ENCODE results near the gene RUSF1. TPM values are rescaled to one million over a fixed set of nuclear protein-coding genes. Genes with fewer than 3 reads are reported as not detected.
"Not testable (repeated sequence)": the region's sequence is repeated elsewhere in the genome, so short reads cannot be mapped to it uniquely, and the experiment has no call there.

RUSF1 gene
- total RNA-seq, 1 donor: 48.5 TPM

GRCh38 chr16:31484491-31485171, 23.6 kb downstream of the RUSF1 start:
- H2AFZ ChIP-seq (ENCODE audit: low read length): no peak overlapping the region
- TF ChIP-seq CTCF (IDR thresholded peaks at IDR 0.05; ENCODE audit: extremely low read depth, low read depth, low read length): no peak
- H3K36me3 ChIP-seq (ENCODE audit: insufficient read depth, low read length): no peaks in the 10 kb centered on the region
- no peak overlapping the region for H3K4me2 ChIP-seq (ENCODE audit: insufficient read depth, low read length)
- H3K27ac ChIP-seq (ENCODE audit: low read depth, low read length): no peak overlapping the region
- peaks cover 40% of the 10 kb centered on the region for H3K27me3 ChIP-seq (ENCODE audit: insufficient read depth, low read length)
- no peak overlapping the region for H3K4me3 ChIP-seq (ENCODE audit: insufficient read depth, low read length)
- H3K79me2 ChIP-seq (ENCODE audit: insufficient read depth, low read length): no peaks in the 10 kb centered on the region
- peaks cover 8% of the 10 kb centered on the region for H3K4me1 ChIP-seq (ENCODE audit: insufficient read depth, low read length)
- no peaks in the 10 kb centered on the region for H3K9me3 ChIP-seq (ENCODE audit: low read depth, low read length)
- peak; percentile 90 for DNase-seq (ENCODE audit: insufficient read length, low spot score, missing footprints)
- peaks cover 4% of the 10 kb centered on the region for H4K20me1 ChIP-seq (ENCODE audit: insufficient read depth, low read length)

- not testable (repeated sequence) for H3K4me3 ChIP-seq (ENCODE audit: insufficient read depth, low read length); H3K36me3 ChIP-seq (ENCODE audit: insufficient read depth, low read length); H3K4me1 ChIP-seq (ENCODE audit: insufficient read depth, low read length); H3K27ac ChIP-seq (ENCODE audit: low read depth, low read length); DNase-seq (ENCODE audit: insufficient read length, low spot score, missing footprints); H3K9me3 ChIP-seq (ENCODE audit: low read depth, low read length); H2AFZ ChIP-seq (ENCODE audit: low read length); H3K79me2 ChIP-seq (ENCODE audit: insufficient read depth, low read length); H3K4me2 ChIP-seq (ENCODE audit: insufficient read depth, low read length); H4K20me1 ChIP-seq (ENCODE audit: insufficient read depth, low read length)
- peaks cover 40% of the 10 kb centered on the region for H3K27me3 ChIP-seq (ENCODE audit: insufficient read depth, low read length)
These were observed 24.1 kb downstream of the RUSF1 start for GRCh38 chr16:31484048-31484447.

GRCh38 chr16:31483081-31483480, 25.1 kb downstream of the RUSF1 start, which contains the start of gene SLC5A2:
Gene SLC5A2, plus strand, starts transcription at chr16:31483123. Its CDS starts 14 bp downstream, at chr16:31483137.
- H3K4me3 ChIP-seq (ENCODE audit: insufficient read depth, low read length): no peak within 1 kb of the TSS
- no peak within 1 kb of the TSS for H2AFZ ChIP-seq (ENCODE audit: low read length)
- peaks cover 31% of the 10 kb centered on the region for H3K27me3 ChIP-seq (ENCODE audit: insufficient read depth, low read length)
- H4K20me1 ChIP-seq (ENCODE audit: insufficient read depth, low read length): no peaks in the 10 kb centered on the region
- H3K79me2 ChIP-seq (ENCODE audit: insufficient read depth, low read length): no peaks in the 10 kb centered on the region
- H3K9me3 ChIP-seq (ENCODE audit: low read depth, low read length): no peaks in the 10 kb centered on the region
- no peak within 1 kb of the TSS for H3K27ac ChIP-seq (ENCODE audit: low read depth, low read length)
- no peak for TF ChIP-seq CTCF (IDR thresholded peaks at IDR 0.05; ENCODE audit: extremely low read depth, low read depth, low read length)
- peaks cover 8% of the 10 kb centered on the region for H3K4me1 ChIP-seq (ENCODE audit: insufficient read depth, low read length)
- no peak within 1 kb of the TSS for H3K4me2 ChIP-seq (ENCODE audit: insufficient read depth, low read length)
- H3K36me3 ChIP-seq (ENCODE audit: insufficient read depth, low read length): peaks cover 3% of the 10 kb centered on the region
- DNase-seq (ENCODE audit: insufficient read length, low spot score, missing footprints): peak; percentile 25

GRCh38 chr16:31480851-31481536, 27.2 kb downstream of the RUSF1 start:
- no peak for TF ChIP-seq CTCF (IDR thresholded peaks at IDR 0.05; ENCODE audit: extremely low read depth, low read depth, low read length)
- peak; percentile 84 for DNase-seq (ENCODE audit: insufficient read length, low spot score, missing footprints)
- H3K27me3 ChIP-seq (ENCODE audit: insufficient read depth, low read length): peaks cover 12% of the 10 kb centered on the region
- no peaks in the 10 kb centered on the region for H3K9me3 ChIP-seq (ENCODE audit: low read depth, low read length)
- H3K36me3 ChIP-seq (ENCODE audit: insufficient read depth, low read length): peaks cover 18% of the 10 kb centered on the region
- no peaks in the 10 kb centered on the region for H3K79me2 ChIP-seq (ENCODE audit: insufficient read depth, low read length)
- no peaks in the 10 kb centered on the region for H3K4me1 ChIP-seq (ENCODE audit: insufficient read depth, low read length)
- no peak overlapping the region for H2AFZ ChIP-seq (ENCODE audit: low read length)
- H4K20me1 ChIP-seq (ENCODE audit: insufficient read depth, low read length): peaks cover 13% of the 10 kb centered on the region
- no peak overlapping the region for H3K27ac ChIP-seq (ENCODE audit: low read depth, low read length)
- H3K4me3 ChIP-seq (ENCODE audit: insufficient read depth, low read length): no peak overlapping the region
- no peak overlapping the region for H3K4me2 ChIP-seq (ENCODE audit: insufficient read depth, low read length)
